Prostate gland (tissue), 2 donors: ENCODE data around the gene CCSER1. TPM values are rescaled to one million over a fixed set of nuclear protein-coding genes. Genes with fewer than 3 reads are reported as not detected.

Source experiments
- DNase-seq: peaks from one replicate; pipeline ENCODE4 v3.0.0-alpha.2; 2019; ENCODE audit warnings: low spot score
- H3K27ac ChIP-seq, 2 donors: fragments of 200-600 bp; sonication (generic); 2 replicates each; pipeline ENCODE4 v1.5.1; 2017 to 2019
- H3K27me3 ChIP-seq: fragments of 200-600 bp; sonication (generic); replicated peaks from 2 replicates; pipeline ENCODE4 v1.5.1; 2019; ENCODE audit not compliant: insufficient read depth
- H3K36me3 ChIP-seq, 2 donors: fragments of 200-600 bp; sonication (generic); 1 replicate in 1 of 2; 2 replicates in 1 of 2; pipeline versions ENCODE4 v1.5.1 to v1.8.1; 2017 to 2019
- H3K4me1 ChIP-seq: fragments of 200-600 bp; sonication (generic); replicated peaks from 2 replicates; pipeline ENCODE4 v1.5.1; 2019
- H3K4me3 ChIP-seq, 2 donors: fragments of 200-600 bp; sonication (generic); 2 replicates each; pipeline ENCODE4 v1.5.1; 2017 to 2019
- H3K9me3 ChIP-seq: fragments of 200-600 bp; sonication (generic); 2 replicates; pipeline ENCODE4 v1.5.1; 2017
- CTCF ChIP-seq, 4 experiments: fragments of 200-600 bp in 2 of 4; fragments of 450-650 bp in 2 of 4; sonication (generic) in 2 of 4; IDR thresholded peaks; 1 replicate in 3 of 4; 2 replicates in 1 of 4; pipeline ENCODE4 v1.5.1; 2016 to 2019; ENCODE audit warnings: antibody characterized with exemption in 4 of 4, mild to moderate bottlenecking in 2 of 4, moderate library complexity in 2 of 4
- POLR2A ChIP-seq: fragments of 450-650 bp; IDR thresholded peaks from one replicate; pipeline ENCODE4 v1.6.1; 2016; ENCODE audit warnings: antibody characterized with exemption, mild to moderate bottlenecking
- POLR2AphosphoS5 ChIP-seq: sonication (generic); formaldehyde crosslinking; IDR thresholded peaks from one replicate; pipeline ENCODE4 v1.6.1; 2017; ENCODE audit warnings: antibody characterized with exemption
- WGBS: methylation state at CpG from one replicate; pipeline ENCODE4 v1.1.5; 2018; 5-methylcytosine and 5-hydroxymethylcytosine counted together
- intact Hi-C: fragments of 100-400 bp; cut with DNase I; formaldehyde crosslinking; loops from one replicate; pipeline ENCODE4 v1.14.2; 2022
- total RNA-seq, 2 donors: library from RNA; depleted of rRNA; stranded (reverse); fragments of >200 nt; gene quantifications; one replicate each; pipeline ENCODE4 v1.1.0, GENCODE V29; 2016

The CCSER1 gene
- total RNA-seq, 2 donors from 2014 or later, result 11.9 to 32.2 TPM

GRCh38 chr4:91598696-91599095, 1471.5 kb downstream of the CCSER1 start:
- Histone ChIP-seq H3K4me3 (no peak overlapping the region), H3K9me3 (no peaks in the 10 kb centered on the region), H3K4me1 (no peaks in the 10 kb centered on the region), H3K36me3 (no peaks in the 10 kb centered on the region), H3K27ac (no peak overlapping the region), H3K27me3 (no peaks in the 10 kb centered on the region)
- WGBS, result 89% methylated on average over 8 of the region's 8 CpGs
- TF ChIP-seq POLR2A, result no peak
- intact Hi-C loops, result no loop called here
- DNase-seq, result no peak

- no peak for DNase-seq
- intact Hi-C loops, result no loop called here
- no peak overlapping the region for H3K27ac ChIP-seq
- no peaks in the 10 kb centered on the region for H3K4me1 ChIP-seq
- H3K27me3 ChIP-seq, result no peaks in the 10 kb centered on the region
- H3K4me3 ChIP-seq, result no peak overlapping the region
- TF ChIP-seq POLR2A (no peak), POLR2AphosphoS5 (no peak), CTCF (IDR thresholded peaks at IDR 0.05) (no peak)
- no peaks in the 10 kb centered on the region for H3K36me3 ChIP-seq
- H3K9me3 ChIP-seq, result no peaks in the 10 kb centered on the region
- 53% methylated on average over 1 of the region's 1 CpG for WGBS
Measured at GRCh38 chr4:91600301-91600700, 1473.1 kb downstream of the CCSER1 start.

GRCh38 chr4:91601401-91601800, 1474.2 kb downstream of the CCSER1 start:
- 38% methylated on average over 1 of the region's 1 CpG for WGBS
- intact Hi-C loops, result no loop called here

GRCh38 chr4:91611782-91612181, 1484.6 kb downstream of the CCSER1 start:
- WGBS, result 80% methylated on average over 5 of the region's 5 CpGs
- no peak overlapping the region for H3K27ac ChIP-seq
- no peaks in the 10 kb centered on the region for H3K36me3 ChIP-seq
- no peaks in the 10 kb centered on the region for H3K4me1 ChIP-seq
- H3K27me3 ChIP-seq, result no peaks in the 10 kb centered on the region
- TF ChIP-seq POLR2AphosphoS5, result no peak
- TF ChIP-seq POLR2A, result no peak
- TF ChIP-seq CTCF (IDR thresholded peaks at IDR 0.05), result no peak
- DNase-seq, result no peak
- H3K9me3 ChIP-seq, result no peaks in the 10 kb centered on the region
- intact Hi-C loops, result no loop called here
- H3K4me3 ChIP-seq, result no peak overlapping the region

More at GRCh38 chr4:91601401-91601800, 1474.2 kb downstream of the CCSER1 start:
- Histone ChIP-seq H3K27me3 (no peaks in the 10 kb centered on the region), H3K9me3 (no peaks in the 10 kb centered on the region), H3K36me3 (no peaks in the 10 kb centered on the region), H3K27ac (no peak overlapping the region), H3K4me3 (no peak overlapping the region), H3K4me1 (no peaks in the 10 kb centered on the region)
- DNase-seq, result no peak
- no peak for TF ChIP-seq POLR2A

- WGBS, result 100% methylated on average over 1 of the region's 1 CpG
- H3K4me3 ChIP-seq, result no peak overlapping the region
- no peak for TF ChIP-seq POLR2A
- no peak for TF ChIP-seq CTCF (IDR thresholded peaks at IDR 0.05)
- no peak for TF ChIP-seq POLR2AphosphoS5
- intact Hi-C loops, result no loop called here
- H3K36me3 ChIP-seq, result no peaks in the 10 kb centered on the region
- DNase-seq, result no peak
- no peaks in the 10 kb centered on the region for H3K4me1 ChIP-seq
- H3K9me3 ChIP-seq, result no peaks in the 10 kb centered on the region
- no peaks in the 10 kb centered on the region for H3K27me3 ChIP-seq
- no peak overlapping the region for H3K27ac ChIP-seq
Measured at GRCh38 chr4:91620952-91621351, 1493.8 kb downstream of the CCSER1 start.

- Histone ChIP-seq H3K9me3 (no peaks in the 10 kb centered on the region), H3K4me3 (no peak overlapping the region), H3K36me3 (no peaks in the 10 kb centered on the region), H3K27me3 (no peaks in the 10 kb centered on the region), H3K4me1 (no peaks in the 10 kb centered on the region), H3K27ac (no peak overlapping the region)
- no peak for TF ChIP-seq POLR2A
- no peak for TF ChIP-seq POLR2AphosphoS5
- no peak for TF ChIP-seq CTCF (IDR thresholded peaks at IDR 0.05)
- no peak for DNase-seq
- intact Hi-C loops, result no loop called here
- 83% methylated on average over 1 of the region's 1 CpG for WGBS
Measured at GRCh38 chr4:91621446-91621845, 1494.3 kb downstream of the CCSER1 start.
